WTC11 (cell line): ENCODE measurements around the gene SMPD2. TPM values are rescaled to one million over a fixed set of nuclear protein-coding genes. Genes with fewer than 3 reads are reported as not detected.

Experiments
- ATAC-seq: fragments of 200-7000 bp; cut with Tn5 transposase; 2 replicates; pipeline ENCODE4 v1.10.0; 2021; ENCODE audit warnings: mild to moderate bottlenecking, moderate library complexity
- CTCF ChIA-PET: fragments of 300-600 bp; sonication (Branson Sonifier 250); formaldehyde crosslinking; loops from one replicate; lab custom pipeline; 2021; ENCODE audit warnings: antibody characterized with exemption; lab: Charles Lee
- POLR2A ChIA-PET: fragments of 350-600 bp; sonication (Branson Sonifier 250); formaldehyde crosslinking; loops from one replicate; lab custom pipeline; 2021; ENCODE audit warnings: antibody characterized with exemption; lab: Charles Lee
- DNase-seq: peaks from one replicate; pipeline ENCODE4 v3.0.0; 2021; ENCODE audit warnings: low spot score
- H3K27ac Mint-ChIP-seq: 2 replicates; pipeline ENCODE4 v1.8.0; 2021; ENCODE audit warnings: mixed read lengths
- H3K27me3 Mint-ChIP-seq: 2 replicates; pipeline ENCODE4 v1.8.0; 2021; ENCODE audit warnings: low read depth, mild to moderate bottlenecking, moderate library complexity, mixed read lengths
- H3K36me3 Mint-ChIP-seq: 2 replicates; pipeline ENCODE4 v1.8.0; 2021; ENCODE audit warnings: mixed read lengths
- H3K4me1 Mint-ChIP-seq: 2 replicates; pipeline ENCODE4 v1.8.0; 2022; ENCODE audit warnings: mixed read lengths
- H3K4me3 Mint-ChIP-seq: 2 replicates; pipeline ENCODE4 v1.8.0; 2021; ENCODE audit warnings: mild to moderate bottlenecking, moderate library complexity, mixed read lengths
- H3K9me3 Mint-ChIP-seq: 2 replicates; pipeline ENCODE4 v1.8.0; 2021; ENCODE audit warnings: mixed read lengths
- CREM ChIP-seq: sonication (generic); formaldehyde crosslinking; IDR thresholded peaks from 2 replicates; pipeline ENCODE4 v1.8.1; 2022; ENCODE audit warnings: mild to moderate bottlenecking, missing genetic modification reagents, moderate library complexity
- FOXJ3 ChIP-seq: sonication (generic); formaldehyde crosslinking; IDR thresholded peaks from 2 replicates; pipeline ENCODE4 v1.9.0; 2021; ENCODE audit warnings: missing genetic modification reagents, mild to moderate bottlenecking, borderline replicate concordance
- JAZF1 ChIP-seq: fragments of 250-450 bp; sonication (Bioruptor Pico); IDR thresholded peaks from 2 replicates; pipeline ENCODE4 v1.9.0; 2021; ENCODE audit warnings: moderate library complexity, mild to moderate bottlenecking, inconsistent platforms
- KAT7 ChIP-seq: sonication (generic); formaldehyde crosslinking; IDR thresholded peaks from 2 replicates; pipeline ENCODE4 v1.8.1; 2023; ENCODE audit warnings: missing genetic modification reagents, mild to moderate bottlenecking, borderline replicate concordance
- MYBL2 ChIP-seq: sonication (generic); formaldehyde crosslinking; IDR thresholded peaks from 2 replicates; pipeline ENCODE4 v1.8.1; 2023; ENCODE audit warnings: mild to moderate bottlenecking, moderate library complexity, missing genetic modification reagents
- NFATC4 ChIP-seq: fragments of 250-450 bp; sonication (Bioruptor Pico); IDR thresholded peaks from 2 replicates; pipeline ENCODE4 v1.9.0; 2021; ENCODE audit warnings: mild to moderate bottlenecking
- NR1H2 ChIP-seq: sonication (generic); formaldehyde crosslinking; IDR thresholded peaks from 2 replicates; pipeline ENCODE4 v1.9.0; 2021; ENCODE audit warnings: mild to moderate bottlenecking, moderate library complexity, missing genetic modification reagents
- TP53 ChIP-seq: sonication (generic); formaldehyde crosslinking; IDR thresholded peaks from 2 replicates; pipeline ENCODE4 v1.8.1; 2023; ENCODE audit warnings: mild to moderate bottlenecking, missing genetic modification reagents
- ZNF232 ChIP-seq: sonication (generic); formaldehyde crosslinking; IDR thresholded peaks from 2 replicates; pipeline ENCODE4 v1.8.0; 2022; ENCODE audit warnings: mild to moderate bottlenecking, missing genetic modification reagents
- ZNF317 ChIP-seq: sonication (generic); formaldehyde crosslinking; IDR thresholded peaks from 2 replicates; pipeline ENCODE4 v1.8.1; 2023; ENCODE audit warnings: low read depth, mild to moderate bottlenecking, moderate library complexity, missing genetic modification reagents, borderline replicate concordance
- total RNA-seq: library from RNA; stranded (reverse); gene quantifications from 3 replicates; pipeline ENCODE4 v1.2.3, GENCODE V29; 2021
- TF ChIP-seq, protein P1 (sequence below): fragments of 250-450 bp; sonication (Bioruptor Pico); IDR thresholded peaks from 2 replicates; pipeline ENCODE4 v1.9.0; 2021; ENCODE audit warnings: mild to moderate bottlenecking, borderline replicate concordance
- TF ChIP-seq, protein P2 (sequence below): sonication (generic); formaldehyde crosslinking; IDR thresholded peaks from 2 replicates; pipeline ENCODE4 v1.8.1; 2022; ENCODE audit warnings: mild to moderate bottlenecking, missing genetic modification reagents, moderate library complexity, borderline replicate concordance
- TF ChIP-seq, protein P3 (sequence below): sonication (generic); formaldehyde crosslinking; IDR thresholded peaks from 2 replicates; pipeline ENCODE4 v1.8.1; 2023; ENCODE audit warnings: mild to moderate bottlenecking, missing genetic modification reagents
- TF ChIP-seq, protein P4 (sequence below): sonication (generic); formaldehyde crosslinking; IDR thresholded peaks from 2 replicates; pipeline ENCODE4 v1.8.0; 2022; ENCODE audit warnings: mild to moderate bottlenecking, missing genetic modification reagents
- TF ChIP-seq, protein P5 (sequence below): sonication (generic); formaldehyde crosslinking; IDR thresholded peaks from 2 replicates; pipeline ENCODE4 v1.8.1; 2023; ENCODE audit warnings: mild to moderate bottlenecking, missing genetic modification reagents
- TF ChIP-seq, protein P6 (sequence below): fragments of 250-450 bp; sonication (Bioruptor Pico); IDR thresholded peaks from 2 replicates; pipeline ENCODE4 v1.9.0; 2021; ENCODE audit warnings: mild to moderate bottlenecking
- TF ChIP-seq, protein P7 (sequence below): sonication (generic); formaldehyde crosslinking; IDR thresholded peaks from 2 replicates; pipeline ENCODE4 v1.8.0; 2022; ENCODE audit warnings: mild to moderate bottlenecking, missing genetic modification reagents
- TF ChIP-seq, protein P8 (sequence below): fragments of 250-450 bp; sonication (Bioruptor Pico); IDR thresholded peaks from 2 replicates; pipeline ENCODE4 v1.9.0; 2021; ENCODE audit warnings: moderate library complexity, mild to moderate bottlenecking, inconsistent platforms, borderline replicate concordance
- TF ChIP-seq, protein P9 (sequence below): fragments of 250-450 bp; sonication (Bioruptor Pico); conservative IDR thresholded peaks from 2 replicates; pipeline ENCODE4 v1.9.0; 2021; ENCODE audit warnings: mild to moderate bottlenecking

Gene SMPD2
- total RNA-seq, 1 experiment from 2014 or later, result 13.1 TPM

DNA sequence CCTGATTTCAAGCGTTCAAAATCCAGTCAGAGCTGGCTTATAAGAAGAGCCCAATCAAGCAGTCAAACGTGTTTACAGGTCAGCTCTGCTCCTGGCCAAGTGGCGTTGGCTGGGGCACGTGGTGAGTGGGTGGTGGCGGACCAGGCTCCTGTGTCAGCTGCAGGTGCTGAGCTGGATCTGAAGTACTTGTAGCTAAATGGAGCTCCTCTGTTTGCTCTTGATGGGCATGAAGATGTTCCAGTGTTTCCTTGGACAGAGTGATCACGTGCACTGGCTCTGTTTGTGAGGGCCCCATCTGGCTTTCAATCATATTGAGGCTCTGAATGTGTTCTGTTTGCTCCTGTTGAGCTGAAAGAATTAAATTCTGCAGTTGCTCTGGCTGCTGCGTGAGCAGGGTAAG, 25.2 kb downstream of the SMPD2 start:
- H3K36me3 Mint-ChIP-seq, result peaks cover 91% of the 10 kb centered on the region
- peaks cover 7% of the 10 kb centered on the region for H3K4me1 Mint-ChIP-seq
- no peaks in the 10 kb centered on the region for H3K27me3 Mint-ChIP-seq
- CTCF ChIA-PET, result no interaction called here
- DNase-seq (no peak), ATAC-seq (no peak)
- POLR2A ChIA-PET, result interaction anchor here (0.5 kb wide), 1 partner anchor 29 kb away, joined by 3 read pairs; no protein-coding TSS in a partner anchor
- TF ChIP-seq, protein P1, sequence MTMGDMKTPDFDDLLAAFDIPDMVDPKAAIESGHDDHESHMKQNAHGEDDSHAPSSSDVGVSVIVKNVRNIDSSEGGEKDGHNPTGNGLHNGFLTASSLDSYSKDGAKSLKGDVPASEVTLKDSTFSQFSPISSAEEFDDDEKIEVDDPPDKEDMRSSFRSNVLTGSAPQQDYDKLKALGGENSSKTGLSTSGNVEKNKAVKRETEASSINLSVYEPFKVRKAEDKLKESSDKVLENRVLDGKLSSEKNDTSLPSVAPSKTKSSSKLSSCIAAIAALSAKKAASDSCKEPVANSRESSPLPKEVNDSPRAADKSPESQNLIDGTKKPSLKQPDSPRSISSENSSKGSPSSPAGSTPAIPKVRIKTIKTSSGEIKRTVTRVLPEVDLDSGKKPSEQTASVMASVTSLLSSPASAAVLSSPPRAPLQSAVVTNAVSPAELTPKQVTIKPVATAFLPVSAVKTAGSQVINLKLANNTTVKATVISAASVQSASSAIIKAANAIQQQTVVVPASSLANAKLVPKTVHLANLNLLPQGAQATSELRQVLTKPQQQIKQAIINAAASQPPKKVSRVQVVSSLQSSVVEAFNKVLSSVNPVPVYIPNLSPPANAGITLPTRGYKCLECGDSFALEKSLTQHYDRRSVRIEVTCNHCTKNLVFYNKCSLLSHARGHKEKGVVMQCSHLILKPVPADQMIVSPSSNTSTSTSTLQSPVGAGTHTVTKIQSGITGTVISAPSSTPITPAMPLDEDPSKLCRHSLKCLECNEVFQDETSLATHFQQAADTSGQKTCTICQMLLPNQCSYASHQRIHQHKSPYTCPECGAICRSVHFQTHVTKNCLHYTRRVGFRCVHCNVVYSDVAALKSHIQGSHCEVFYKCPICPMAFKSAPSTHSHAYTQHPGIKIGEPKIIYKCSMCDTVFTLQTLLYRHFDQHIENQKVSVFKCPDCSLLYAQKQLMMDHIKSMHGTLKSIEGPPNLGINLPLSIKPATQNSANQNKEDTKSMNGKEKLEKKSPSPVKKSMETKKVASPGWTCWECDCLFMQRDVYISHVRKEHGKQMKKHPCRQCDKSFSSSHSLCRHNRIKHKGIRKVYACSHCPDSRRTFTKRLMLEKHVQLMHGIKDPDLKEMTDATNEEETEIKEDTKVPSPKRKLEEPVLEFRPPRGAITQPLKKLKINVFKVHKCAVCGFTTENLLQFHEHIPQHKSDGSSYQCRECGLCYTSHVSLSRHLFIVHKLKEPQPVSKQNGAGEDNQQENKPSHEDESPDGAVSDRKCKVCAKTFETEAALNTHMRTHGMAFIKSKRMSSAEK (CRISPR knock-in tag), result no peak
- no peak for TF ChIP-seq ZNF232 (CRISPR knock-in tag)
- TF ChIP-seq, protein P2, sequence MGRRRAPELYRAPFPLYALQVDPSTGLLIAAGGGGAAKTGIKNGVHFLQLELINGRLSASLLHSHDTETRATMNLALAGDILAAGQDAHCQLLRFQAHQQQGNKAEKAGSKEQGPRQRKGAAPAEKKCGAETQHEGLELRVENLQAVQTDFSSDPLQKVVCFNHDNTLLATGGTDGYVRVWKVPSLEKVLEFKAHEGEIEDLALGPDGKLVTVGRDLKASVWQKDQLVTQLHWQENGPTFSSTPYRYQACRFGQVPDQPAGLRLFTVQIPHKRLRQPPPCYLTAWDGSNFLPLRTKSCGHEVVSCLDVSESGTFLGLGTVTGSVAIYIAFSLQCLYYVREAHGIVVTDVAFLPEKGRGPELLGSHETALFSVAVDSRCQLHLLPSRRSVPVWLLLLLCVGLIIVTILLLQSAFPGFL (CRISPR knock-in tag), result no peak
- no peak for TF ChIP-seq JAZF1 (CRISPR knock-in tag)
- TF ChIP-seq, protein P3, sequence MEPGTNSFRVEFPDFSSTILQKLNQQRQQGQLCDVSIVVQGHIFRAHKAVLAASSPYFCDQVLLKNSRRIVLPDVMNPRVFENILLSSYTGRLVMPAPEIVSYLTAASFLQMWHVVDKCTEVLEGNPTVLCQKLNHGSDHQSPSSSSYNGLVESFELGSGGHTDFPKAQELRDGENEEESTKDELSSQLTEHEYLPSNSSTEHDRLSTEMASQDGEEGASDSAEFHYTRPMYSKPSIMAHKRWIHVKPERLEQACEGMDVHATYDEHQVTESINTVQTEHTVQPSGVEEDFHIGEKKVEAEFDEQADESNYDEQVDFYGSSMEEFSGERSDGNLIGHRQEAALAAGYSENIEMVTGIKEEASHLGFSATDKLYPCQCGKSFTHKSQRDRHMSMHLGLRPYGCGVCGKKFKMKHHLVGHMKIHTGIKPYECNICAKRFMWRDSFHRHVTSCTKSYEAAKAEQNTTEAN (CRISPR knock-in tag), result no peak
- TF ChIP-seq, protein P4, sequence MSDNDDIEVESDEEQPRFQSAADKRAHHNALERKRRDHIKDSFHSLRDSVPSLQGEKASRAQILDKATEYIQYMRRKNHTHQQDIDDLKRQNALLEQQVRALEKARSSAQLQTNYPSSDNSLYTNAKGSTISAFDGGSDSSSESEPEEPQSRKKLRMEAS, result no peak
- no peak for TF ChIP-seq KAT7 (CRISPR knock-in tag)
- no peak for TF ChIP-seq TP53 (CRISPR knock-in tag)
- TF ChIP-seq MYBL2, result no peak
- no peak overlapping the region for H3K27ac Mint-ChIP-seq
- H3K9me3 Mint-ChIP-seq, result peaks cover 7% of the 10 kb centered on the region
- H3K4me3 Mint-ChIP-seq, result no peak overlapping the region

DNA sequence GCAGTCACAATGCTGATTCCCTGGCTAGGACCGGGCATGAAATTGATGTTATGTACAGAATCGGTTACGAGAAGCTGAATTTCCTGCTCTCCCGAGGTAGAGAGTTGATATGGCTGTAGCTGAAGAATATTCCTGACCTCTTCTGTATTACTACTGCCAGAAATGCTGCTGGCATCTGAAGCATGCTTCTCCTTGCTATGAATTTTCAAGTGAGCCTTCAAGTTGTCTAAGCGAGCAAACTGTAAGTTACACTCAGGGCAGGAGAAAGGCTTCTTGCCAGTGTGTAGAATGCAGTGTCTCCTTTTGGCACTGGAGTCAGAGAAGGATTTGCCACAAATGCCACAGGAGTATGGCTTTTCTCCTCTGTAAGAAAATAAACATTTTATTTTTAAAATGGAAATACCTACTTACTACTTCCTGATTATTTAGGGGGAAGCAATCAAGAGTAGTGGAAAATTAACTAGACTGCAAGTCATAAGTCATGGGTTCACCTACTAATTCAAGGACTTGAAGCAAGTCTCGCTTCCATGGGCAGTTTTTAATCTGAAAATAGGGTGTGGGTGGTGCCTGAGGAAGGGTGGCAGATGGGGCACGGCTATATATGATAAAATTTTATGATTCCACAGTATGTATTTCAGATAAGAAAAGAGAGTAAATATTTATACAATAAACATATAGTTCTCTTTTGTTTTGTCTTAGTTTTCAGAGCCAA, 25.8 kb downstream of the SMPD2 start:
- Mint-ChIP-seq H3K36me3 (peaks cover 91% of the 10 kb centered on the region), H3K27me3 (no peaks in the 10 kb centered on the region)
- no peak for ATAC-seq
- CTCF ChIA-PET, result no interaction called here
- TF ChIP-seq, protein P5, sequence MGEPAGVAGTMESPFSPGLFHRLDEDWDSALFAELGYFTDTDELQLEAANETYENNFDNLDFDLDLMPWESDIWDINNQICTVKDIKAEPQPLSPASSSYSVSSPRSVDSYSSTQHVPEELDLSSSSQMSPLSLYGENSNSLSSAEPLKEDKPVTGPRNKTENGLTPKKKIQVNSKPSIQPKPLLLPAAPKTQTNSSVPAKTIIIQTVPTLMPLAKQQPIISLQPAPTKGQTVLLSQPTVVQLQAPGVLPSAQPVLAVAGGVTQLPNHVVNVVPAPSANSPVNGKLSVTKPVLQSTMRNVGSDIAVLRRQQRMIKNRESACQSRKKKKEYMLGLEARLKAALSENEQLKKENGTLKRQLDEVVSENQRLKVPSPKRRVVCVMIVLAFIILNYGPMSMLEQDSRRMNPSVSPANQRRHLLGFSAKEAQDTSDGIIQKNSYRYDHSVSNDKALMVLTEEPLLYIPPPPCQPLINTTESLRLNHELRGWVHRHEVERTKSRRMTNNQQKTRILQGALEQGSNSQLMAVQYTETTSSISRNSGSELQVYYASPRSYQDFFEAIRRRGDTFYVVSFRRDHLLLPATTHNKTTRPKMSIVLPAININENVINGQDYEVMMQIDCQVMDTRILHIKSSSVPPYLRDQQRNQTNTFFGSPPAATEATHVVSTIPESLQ (CRISPR knock-in tag), result no peak
- TF ChIP-seq NR1H2 (CRISPR knock-in tag) (no peak), CREM (CRISPR knock-in tag) (no peak), ZNF317 (CRISPR knock-in tag) (no peak), KAT7 (CRISPR knock-in tag) (no peak), FOXJ3 (CRISPR knock-in tag) (no peak), NFATC4 (CRISPR knock-in tag) (no peak)
- TF ChIP-seq, protein P6, sequence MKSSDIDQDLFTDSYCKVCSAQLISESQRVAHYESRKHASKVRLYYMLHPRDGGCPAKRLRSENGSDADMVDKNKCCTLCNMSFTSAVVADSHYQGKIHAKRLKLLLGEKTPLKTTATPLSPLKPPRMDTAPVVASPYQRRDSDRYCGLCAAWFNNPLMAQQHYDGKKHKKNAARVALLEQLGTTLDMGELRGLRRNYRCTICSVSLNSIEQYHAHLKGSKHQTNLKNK (CRISPR knock-in tag), result no peak
- TF ChIP-seq, protein P7, sequence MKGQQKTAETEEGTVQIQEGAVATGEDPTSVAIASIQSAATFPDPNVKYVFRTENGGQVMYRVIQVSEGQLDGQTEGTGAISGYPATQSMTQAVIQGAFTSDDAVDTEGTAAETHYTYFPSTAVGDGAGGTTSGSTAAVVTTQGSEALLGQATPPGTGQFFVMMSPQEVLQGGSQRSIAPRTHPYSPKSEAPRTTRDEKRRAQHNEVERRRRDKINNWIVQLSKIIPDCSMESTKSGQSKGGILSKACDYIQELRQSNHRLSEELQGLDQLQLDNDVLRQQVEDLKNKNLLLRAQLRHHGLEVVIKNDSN (CRISPR knock-in tag), result no peak
- TF ChIP-seq, protein P8, sequence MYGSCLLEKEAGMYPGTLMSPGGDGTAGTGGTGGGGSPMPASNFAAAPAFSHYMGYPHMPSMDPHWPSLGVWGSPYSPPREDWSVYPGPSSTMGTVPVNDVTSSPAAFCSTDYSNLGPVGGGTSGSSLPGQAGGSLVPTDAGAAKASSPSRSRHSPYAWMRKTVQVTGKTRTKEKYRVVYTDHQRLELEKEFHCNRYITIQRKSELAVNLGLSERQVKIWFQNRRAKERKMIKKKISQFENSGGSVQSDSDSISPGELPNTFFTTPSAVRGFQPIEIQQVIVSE, result no peak
- TF ChIP-seq, protein P9, sequence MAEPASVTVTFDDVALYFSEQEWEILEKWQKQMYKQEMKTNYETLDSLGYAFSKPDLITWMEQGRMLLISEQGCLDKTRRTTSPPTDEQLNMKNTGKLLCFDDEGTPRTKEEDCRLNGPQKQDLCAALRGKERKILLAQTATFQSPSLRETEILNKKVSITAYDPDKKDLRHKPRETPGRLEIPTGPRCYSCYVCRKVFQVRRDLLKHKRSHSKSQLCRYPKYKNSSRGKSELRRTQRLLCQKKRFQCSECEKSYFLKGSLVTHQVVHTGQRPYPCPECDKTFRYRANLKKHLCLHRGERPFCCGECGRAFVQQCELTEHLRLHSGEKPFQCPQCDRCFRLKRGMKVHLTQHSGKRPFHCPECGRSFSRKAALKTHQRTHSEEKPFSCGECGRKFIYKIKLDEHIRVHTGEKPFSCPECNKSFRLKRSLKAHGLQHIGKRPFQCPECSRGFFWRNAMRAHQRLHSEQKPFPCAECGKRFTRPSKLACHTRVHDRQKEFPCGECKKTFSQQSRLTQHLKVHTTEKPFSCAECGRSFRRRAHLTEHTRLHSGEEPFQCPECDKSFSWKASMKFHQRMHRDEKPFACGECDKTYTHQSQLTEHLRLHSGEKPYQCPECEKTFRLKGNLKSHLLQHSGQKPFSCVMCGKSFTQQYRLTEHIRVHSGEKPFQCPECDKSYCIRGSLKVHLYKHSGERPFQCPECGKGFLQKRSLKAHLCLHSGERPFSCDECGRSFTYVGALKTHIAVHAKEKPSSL, result no peak
- TF ChIP-seq, all 79 proteins: peak for 0
- H3K4me3 Mint-ChIP-seq, result no peak overlapping the region
- no peak overlapping the region for H3K27ac Mint-ChIP-seq
- H3K9me3 Mint-ChIP-seq, result peaks cover 7% of the 10 kb centered on the region
- POLR2A ChIA-PET, result interaction anchor here (0.5 kb wide), 1 partner anchor 29 kb away, joined by 3 read pairs; no protein-coding TSS in a partner anchor
- no peak for DNase-seq
- peaks cover 7% of the 10 kb centered on the region for H3K4me1 Mint-ChIP-seq
